ENCODE data around the gene VCX3B. TPM values are rescaled to one million over a fixed set of nuclear protein-coding genes. Genes with fewer than 3 reads are reported as not detected.

The VCX3B gene
- total and polyA plus RNA-seq, 2 of the 8 experiments (the other 6 are each of a cell fraction or from before 2014, with no cell fraction given) = not detected

- TF ChIP-seq TCF12 (IDR thresholded peaks at IDR 0.05; ENCODE audit: low read depth, low read length) = no peak
- no peak for TF ChIP-seq SAP30 (IDR thresholded peaks at IDR 0.05; ENCODE audit: insufficient read depth, insufficient replicate concordance, low read length)
- TF ChIP-seq, protein P1, sequence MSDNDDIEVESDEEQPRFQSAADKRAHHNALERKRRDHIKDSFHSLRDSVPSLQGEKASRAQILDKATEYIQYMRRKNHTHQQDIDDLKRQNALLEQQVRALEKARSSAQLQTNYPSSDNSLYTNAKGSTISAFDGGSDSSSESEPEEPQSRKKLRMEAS (IDR thresholded peaks at IDR 0.05) = no peak
Measured at GRCh38 chrX:8418301-8418700, 46.3 kb upstream of the VCX3B start (continued).
